Stimulated activated CD8-positive, alpha-beta memory T cell treated with anti-CD3 and anti-CD28 coated beads, Interleukin-12 subunit alpha, Interleukin-12 subunit beta, amount 100 ng/mL, for 24 hours (primary cell): ENCODE results near the gene CHD6.

Experiments
- DNase-seq: peaks from one replicate; pipeline ENCODE4 v3.0.0-alpha.2; 2020; ENCODE audit errors: extremely low read depth

CHD6 gene

GRCh38 chr20:41370176-41370575 lies 248.0 kb downstream of the CHD6 start:
- DNase-seq: no peak

- no peak for DNase-seq
These were observed 248.5 kb downstream of the CHD6 start for GRCh38 chr20:41369673-41370072.

GRCh38 chr20:41367956-41368355 lies 250.2 kb downstream of the CHD6 start:
- DNase-seq: no peak

GRCh38 chr20:41367393-41367695 lies 250.8 kb downstream of the CHD6 start:
- DNase-seq: no peak

- no peak for DNase-seq
These were observed 251.4 kb downstream of the CHD6 start, which contains the start of gene EMILIN3 for GRCh38 chr20:41366546-41367392. TSS of gene EMILIN3 (minus strand) at chr20:41366818. CDS start at chr20:41366634, 184 bp downstream.

GRCh38 chr20:41365777-41366545 lies 252.2 kb downstream of the CHD6 start:
- DNase-seq: no peak

- DNase-seq: no peak
These were observed 253.0 kb downstream of the CHD6 start for GRCh38 chr20:41364967-41365765.

GRCh38 chr20:41364236-41364855 lies 253.8 kb downstream of the CHD6 start:
- no peak for DNase-seq

- DNase-seq: no peak
These were observed 254.6 kb downstream of the CHD6 start for GRCh38 chr20:41363601-41364000.

GRCh38 chr20:41362748-41363140 lies 255.4 kb downstream of the CHD6 start:
- DNase-seq: no peak

- no peak for DNase-seq
These were observed 256.1 kb downstream of the CHD6 start for GRCh38 chr20:41361757-41362747.

GRCh38 chr20:41360831-41361756 lies 257.1 kb downstream of the CHD6 start:
- DNase-seq: no peak

- DNase-seq: no peak
These were observed 258.6 kb downstream of the CHD6 start for GRCh38 chr20:41359541-41360011.

- no peak for DNase-seq
These were observed 259.5 kb downstream of the CHD6 start for GRCh38 chr20:41358717-41359116.

- no peak for DNase-seq
These were observed 259.9 kb downstream of the CHD6 start for GRCh38 chr20:41358230-41358629.

- DNase-seq: no peak
These were observed 260.6 kb downstream of the CHD6 start for GRCh38 chr20:41357424-41358163.

GRCh38 chr20:41356951-41357350 lies 261.2 kb downstream of the CHD6 start:
- no peak for DNase-seq

GRCh38 chr20:41355598-41356203 lies 262.5 kb downstream of the CHD6 start:
- DNase-seq: no peak
